ENCODE measurements around the gene EPB41L2. TPM values are rescaled to one million over a fixed set of nuclear protein-coding genes. Genes with fewer than 3 reads are reported as not detected.
"Not testable (repeated sequence)": the region's sequence is repeated elsewhere in the genome, so short reads cannot be mapped to it uniquely, and the experiment has no call there.

The EPB41L2 gene
- total RNA-seq, 1 experiment from 2014 or later, result 22.5 TPM

DNA sequence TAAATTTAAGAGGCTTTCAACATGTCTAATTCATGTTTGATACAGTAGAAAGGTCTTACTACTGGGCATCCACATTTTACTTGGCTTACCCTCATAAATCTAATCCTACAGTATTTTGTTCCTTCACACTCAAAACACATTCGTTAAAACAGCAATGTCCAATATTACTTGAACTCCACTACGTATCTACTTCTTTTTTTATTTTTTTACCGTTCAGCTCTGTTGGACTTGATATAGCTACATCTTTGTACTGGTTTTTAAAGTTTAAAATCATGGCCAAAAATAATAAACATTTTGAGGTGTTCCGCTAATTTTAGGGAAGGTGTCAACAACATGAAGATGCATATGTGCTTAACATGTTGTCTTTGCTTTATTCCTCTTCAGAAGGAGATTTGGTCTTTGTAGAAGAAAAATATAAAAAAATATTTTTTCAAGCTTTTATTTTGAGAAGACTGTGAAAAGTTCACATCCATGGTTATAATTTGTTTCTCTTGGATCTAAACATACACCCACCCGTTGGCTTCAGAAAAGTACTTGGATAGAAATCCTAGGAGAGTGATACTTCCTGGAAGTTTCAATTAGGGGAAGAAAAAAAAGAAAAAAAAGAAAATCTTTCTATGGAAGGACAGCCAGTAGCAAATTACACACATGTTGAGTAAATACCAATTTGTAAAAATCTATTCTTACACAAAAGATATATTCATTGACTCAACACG is 71.5 kb downstream of the EPB41L2 start:
- intact Hi-C loops (cut with micrococcal nuclease), result no loop called here
- TF ChIP-seq, protein P1, sequence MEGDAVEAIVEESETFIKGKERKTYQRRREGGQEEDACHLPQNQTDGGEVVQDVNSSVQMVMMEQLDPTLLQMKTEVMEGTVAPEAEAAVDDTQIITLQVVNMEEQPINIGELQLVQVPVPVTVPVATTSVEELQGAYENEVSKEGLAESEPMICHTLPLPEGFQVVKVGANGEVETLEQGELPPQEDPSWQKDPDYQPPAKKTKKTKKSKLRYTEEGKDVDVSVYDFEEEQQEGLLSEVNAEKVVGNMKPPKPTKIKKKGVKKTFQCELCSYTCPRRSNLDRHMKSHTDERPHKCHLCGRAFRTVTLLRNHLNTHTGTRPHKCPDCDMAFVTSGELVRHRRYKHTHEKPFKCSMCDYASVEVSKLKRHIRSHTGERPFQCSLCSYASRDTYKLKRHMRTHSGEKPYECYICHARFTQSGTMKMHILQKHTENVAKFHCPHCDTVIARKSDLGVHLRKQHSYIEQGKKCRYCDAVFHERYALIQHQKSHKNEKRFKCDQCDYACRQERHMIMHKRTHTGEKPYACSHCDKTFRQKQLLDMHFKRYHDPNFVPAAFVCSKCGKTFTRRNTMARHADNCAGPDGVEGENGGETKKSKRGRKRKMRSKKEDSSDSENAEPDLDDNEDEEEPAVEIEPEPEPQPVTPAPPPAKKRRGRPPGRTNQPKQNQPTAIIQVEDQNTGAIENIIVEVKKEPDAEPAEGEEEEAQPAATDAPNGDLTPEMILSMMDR (IDR thresholded peaks at IDR 0.05; ENCODE audit: unreplicated experiment), result no peak
- no TSS peak for BruUV-seq (replicated peaks)
- Mint-ChIP-seq H3K9me3 (ENCODE audit: unreplicated experiment) (no peaks in the 10 kb centered on the region), H3K27me3 (ENCODE audit: insufficient read depth, unreplicated experiment) (no peaks in the 10 kb centered on the region), H3K4me3 (ENCODE audit: unreplicated experiment) (no peak overlapping the region), H3K36me3 (ENCODE audit: insufficient read depth, unreplicated experiment) (peaks cover 4% of the 10 kb centered on the region), H3K4me1 (ENCODE audit: insufficient read depth, unreplicated experiment) (no peaks in the 10 kb centered on the region), H3K27ac (ENCODE audit: low read depth, unreplicated experiment) (no peak overlapping the region)
- DNase-seq (ENCODE audit: unreplicated experiment), result no peak
- POLR2A ChIA-PET, result no interaction called here
- CTCF ChIA-PET, result interaction anchor here (0.5 to 0.8 kb wide), 3 partner anchors 46 to 124 kb away, joined by 3 to 4 read pairs (median 3); no protein-coding TSS in a partner anchor

DNA sequence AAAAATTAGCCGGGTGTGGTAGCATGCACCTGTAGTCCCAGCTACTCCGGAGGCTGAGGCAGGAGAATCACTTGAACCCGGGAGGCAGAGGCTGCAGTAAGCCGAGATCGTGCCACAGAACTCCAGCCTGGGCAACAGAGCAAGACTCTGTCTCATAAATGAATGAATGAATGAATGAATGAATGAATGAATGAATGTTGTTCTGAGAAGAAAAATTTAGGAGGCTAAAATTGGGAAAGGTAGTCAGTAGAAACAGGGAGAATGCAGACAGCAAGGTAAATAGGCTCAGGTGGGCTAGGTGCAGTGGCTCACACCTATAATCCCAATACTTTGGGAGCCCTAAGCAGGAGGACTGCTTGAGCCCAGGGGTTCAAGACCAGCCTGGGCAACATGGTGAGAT is 75.5 kb downstream of the EPB41L2 start:
- H3K27me3 Mint-ChIP-seq (ENCODE audit: insufficient read depth, unreplicated experiment); H3K36me3 Mint-ChIP-seq (ENCODE audit: insufficient read depth, unreplicated experiment); H3K4me1 Mint-ChIP-seq (ENCODE audit: insufficient read depth, unreplicated experiment); BruUV-seq (replicated peaks); intact Hi-C loops (cut with micrococcal nuclease); H3K27ac Mint-ChIP-seq (ENCODE audit: low read depth, unreplicated experiment); DNase-seq (ENCODE audit: unreplicated experiment); POLR2A ChIA-PET; H3K9me3 Mint-ChIP-seq (ENCODE audit: unreplicated experiment); H3K4me3 Mint-ChIP-seq (ENCODE audit: unreplicated experiment): not testable (repeated sequence)
- CTCF ChIA-PET, result interaction anchor here (0.5 kb wide), 1 partner anchor 64 kb away, joined by 3 read pairs; no protein-coding TSS in a partner anchor

DNA sequence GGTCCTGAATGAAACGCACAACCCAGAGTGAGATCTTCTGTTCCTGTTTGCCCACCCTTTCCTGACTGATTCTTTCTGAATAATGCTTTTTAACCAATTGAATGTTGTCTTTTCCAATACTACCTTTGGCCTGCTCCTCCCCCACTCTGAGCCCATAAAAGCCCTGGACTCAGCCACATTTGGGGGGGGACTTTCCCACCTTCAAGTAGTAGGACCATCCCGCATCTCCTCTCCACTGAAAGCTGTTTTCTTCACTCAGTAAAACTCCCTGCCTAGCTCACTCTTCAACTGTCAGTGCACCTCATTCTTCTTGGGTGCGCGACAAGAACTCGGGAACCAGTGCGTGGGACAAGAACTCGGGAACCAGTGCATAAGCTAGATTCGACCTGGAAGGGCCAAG is 77.9 kb downstream of the EPB41L2 start:
- H3K36me3 Mint-ChIP-seq (ENCODE audit: insufficient read depth, unreplicated experiment), result no peaks in the 10 kb centered on the region
- ChIA-PET POLR2A (no interaction called here), CTCF (interaction anchor here (0.6 kb wide), 1 partner anchor 68 kb away, joined by 3 read pairs; no protein-coding TSS in a partner anchor)
- TF ChIP-seq, protein P1 (IDR thresholded peaks at IDR 0.05; ENCODE audit: unreplicated experiment), result no peak
- no peak overlapping the region for H3K27ac Mint-ChIP-seq (ENCODE audit: low read depth, unreplicated experiment)
- no TSS peak for BruUV-seq (replicated peaks)
- no peak overlapping the region for H3K4me3 Mint-ChIP-seq (ENCODE audit: unreplicated experiment)
- H3K4me1 Mint-ChIP-seq (ENCODE audit: insufficient read depth, unreplicated experiment), result no peaks in the 10 kb centered on the region
- H3K27me3 Mint-ChIP-seq (ENCODE audit: insufficient read depth, unreplicated experiment), result no peaks in the 10 kb centered on the region
- H3K9me3 Mint-ChIP-seq (ENCODE audit: unreplicated experiment), result peaks cover 8% of the 10 kb centered on the region
- intact Hi-C loops (cut with micrococcal nuclease), result no loop called here
- DNase-seq (ENCODE audit: unreplicated experiment), result no peak

DNA sequence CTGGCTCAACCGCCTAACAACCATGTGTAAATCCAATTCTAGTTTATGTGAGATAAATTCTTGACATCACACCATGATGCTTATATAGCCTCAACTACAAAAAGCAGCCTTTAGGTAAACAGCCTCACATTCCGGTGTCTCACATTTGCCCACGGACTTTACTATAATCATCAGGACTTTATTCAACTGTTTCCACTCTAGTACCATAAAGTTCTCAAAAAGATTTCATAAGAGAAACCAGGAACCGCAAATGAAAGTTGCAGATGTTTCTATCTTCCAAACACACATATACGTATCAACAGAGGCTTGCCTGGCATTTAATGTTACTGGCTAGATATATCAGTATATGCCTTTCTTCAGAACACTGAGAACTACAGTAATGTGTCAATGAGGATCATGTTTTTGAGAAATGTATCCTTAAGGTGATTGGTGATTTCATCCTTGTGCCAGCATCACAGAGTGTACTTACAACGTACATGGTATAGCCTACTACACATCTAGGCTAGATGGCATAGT is 80.0 kb downstream of the EPB41L2 start:
- no peaks in the 10 kb centered on the region for H3K4me1 Mint-ChIP-seq (ENCODE audit: insufficient read depth, unreplicated experiment)
- H3K9me3 Mint-ChIP-seq (ENCODE audit: unreplicated experiment), result peaks cover 8% of the 10 kb centered on the region
- H3K27ac Mint-ChIP-seq (ENCODE audit: low read depth, unreplicated experiment), result no peak overlapping the region
- no peak overlapping the region for H3K4me3 Mint-ChIP-seq (ENCODE audit: unreplicated experiment)
- H3K27me3 Mint-ChIP-seq (ENCODE audit: insufficient read depth, unreplicated experiment), result no peaks in the 10 kb centered on the region
- POLR2A ChIA-PET, result no interaction called here
- DNase-seq (ENCODE audit: unreplicated experiment), result no peak
- BruUV-seq (replicated peaks), result no TSS peak
- intact Hi-C loops (cut with micrococcal nuclease), result no loop called here
- H3K36me3 Mint-ChIP-seq (ENCODE audit: insufficient read depth, unreplicated experiment), result no peaks in the 10 kb centered on the region
- TF ChIP-seq, protein P1 (IDR thresholded peaks at IDR 0.05; ENCODE audit: unreplicated experiment), result no peak
- CTCF ChIA-PET, result no interaction called here
